ENCODE measurements around the gene SCPEP1. TPM values are rescaled to one million over a fixed set of nuclear protein-coding genes. Genes with fewer than 3 reads are reported as not detected.
"Not testable (repeated sequence)": the region's sequence is repeated elsewhere in the genome, so short reads cannot be mapped to it uniquely, and the experiment has no call there.

SCPEP1 gene, protein sequence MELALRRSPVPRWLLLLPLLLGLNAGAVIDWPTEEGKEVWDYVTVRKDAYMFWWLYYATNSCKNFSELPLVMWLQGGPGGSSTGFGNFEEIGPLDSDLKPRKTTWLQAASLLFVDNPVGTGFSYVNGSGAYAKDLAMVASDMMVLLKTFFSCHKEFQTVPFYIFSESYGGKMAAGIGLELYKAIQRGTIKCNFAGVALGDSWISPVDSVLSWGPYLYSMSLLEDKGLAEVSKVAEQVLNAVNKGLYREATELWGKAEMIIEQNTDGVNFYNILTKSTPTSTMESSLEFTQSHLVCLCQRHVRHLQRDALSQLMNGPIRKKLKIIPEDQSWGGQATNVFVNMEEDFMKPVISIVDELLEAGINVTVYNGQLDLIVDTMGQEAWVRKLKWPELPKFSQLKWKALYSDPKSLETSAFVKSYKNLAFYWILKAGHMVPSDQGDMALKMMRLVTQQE
- 100 to 1,000 TPM in 2 of 4 donors, 10 to 100 TPM in 2; 59.7 to 119 (median 102) TPM for polyA plus RNA-seq (ENCODE audit: insufficient read length in 4 of 4)

GRCh38 chr17:56977673-56978395, at the start of gene SCPEP1:
TSS of gene SCPEP1 (plus strand) at chr17:56978131. CDS start at chr17:56978160, 29 bp downstream.
- peak; percentile 33 to 56 (median 48) for DNase-seq (ENCODE audit: low read depth in 4 of 4, low spot score in 3 of 4)

DNA sequence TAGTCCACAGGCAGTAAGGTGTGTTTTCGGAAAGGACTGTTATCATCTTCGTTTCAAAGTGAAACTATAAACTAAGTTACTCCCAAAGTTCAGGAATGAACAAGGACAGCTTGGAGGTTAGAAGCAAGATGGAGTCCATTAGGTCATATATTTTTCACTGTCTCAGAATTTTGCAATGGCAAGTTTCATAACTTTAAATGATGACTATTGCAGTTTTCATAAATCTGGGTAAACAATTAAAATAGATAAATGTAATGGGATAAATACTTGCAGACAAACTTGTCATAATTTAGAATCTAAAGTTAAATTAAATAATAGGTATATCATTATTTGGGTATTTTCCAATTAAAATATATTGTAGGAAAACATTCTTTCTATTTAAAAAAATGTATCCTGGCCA, 49.3 kb upstream of the SCPEP1 start:
- no peak for DNase-seq (ENCODE audit: low read depth in 4 of 4, low spot score in 3 of 4)

GRCh38 chr17:56929362-56929969, 48.5 kb upstream of the SCPEP1 start:
- no peak for DNase-seq (ENCODE audit: low read depth in 4 of 4, low spot score in 3 of 4)

DNA sequence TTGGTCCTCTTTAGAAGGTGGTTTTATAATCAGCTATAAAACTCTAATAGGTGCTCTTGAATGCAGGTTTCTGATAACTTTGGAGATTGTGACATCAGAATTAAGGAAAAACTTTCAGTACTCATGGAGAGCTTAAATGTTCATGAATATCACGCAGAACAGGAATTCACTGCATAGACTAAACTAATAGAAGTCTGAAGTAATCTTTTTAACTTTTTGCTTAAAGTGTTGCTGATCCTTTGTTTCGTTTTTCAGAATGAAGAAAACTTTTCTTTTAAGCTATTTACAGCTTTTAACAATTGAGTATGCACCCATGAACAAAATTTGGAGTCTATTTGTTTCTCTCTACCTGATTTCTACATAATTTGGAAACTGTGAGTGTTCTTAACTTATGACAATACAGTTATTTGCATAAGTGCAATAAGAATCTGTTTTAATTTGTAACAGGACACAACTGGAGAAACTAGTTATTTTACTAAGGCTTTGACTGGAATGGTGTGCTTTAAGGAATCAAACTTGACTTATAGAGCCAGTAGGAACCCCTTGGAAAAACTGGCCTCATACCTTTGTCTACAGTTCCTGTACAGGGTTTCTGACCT, 47.1 kb upstream of the SCPEP1 start:
- DNase-seq (ENCODE audit: low read depth in 4 of 4, low spot score in 3 of 4), result no peak

- DNase-seq (ENCODE audit: low read depth in 4 of 4, low spot score in 3 of 4), result no peak
These were observed 44.7 kb upstream of the SCPEP1 start for GRCh38 chr17:56933151-56933745.

GRCh38 chr17:56933868-56934267, 44.1 kb upstream of the SCPEP1 start:
- no peak for DNase-seq (ENCODE audit: low read depth in 4 of 4, low spot score in 3 of 4)

DNA sequence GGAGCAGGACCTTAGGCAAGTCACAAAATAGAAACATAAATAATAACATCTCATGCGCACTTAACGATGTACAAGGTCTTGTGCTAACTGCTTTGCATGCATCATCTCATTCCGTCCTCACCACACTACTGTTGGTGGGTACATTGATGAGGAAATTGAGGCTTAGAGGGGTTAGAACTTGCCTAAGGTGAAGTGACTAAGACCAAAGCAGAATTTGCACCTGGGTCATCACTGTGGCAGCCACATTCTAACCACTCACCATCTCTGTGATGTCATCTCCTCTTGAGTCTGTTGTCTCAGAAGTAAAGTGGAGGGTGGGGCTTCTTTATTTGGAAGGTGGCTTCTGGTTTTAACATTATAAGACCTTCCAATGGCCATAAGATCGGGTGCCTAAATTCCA, 43.7 kb upstream of the SCPEP1 start:
- no peak for DNase-seq (ENCODE audit: low read depth in 4 of 4, low spot score in 3 of 4)

DNA sequence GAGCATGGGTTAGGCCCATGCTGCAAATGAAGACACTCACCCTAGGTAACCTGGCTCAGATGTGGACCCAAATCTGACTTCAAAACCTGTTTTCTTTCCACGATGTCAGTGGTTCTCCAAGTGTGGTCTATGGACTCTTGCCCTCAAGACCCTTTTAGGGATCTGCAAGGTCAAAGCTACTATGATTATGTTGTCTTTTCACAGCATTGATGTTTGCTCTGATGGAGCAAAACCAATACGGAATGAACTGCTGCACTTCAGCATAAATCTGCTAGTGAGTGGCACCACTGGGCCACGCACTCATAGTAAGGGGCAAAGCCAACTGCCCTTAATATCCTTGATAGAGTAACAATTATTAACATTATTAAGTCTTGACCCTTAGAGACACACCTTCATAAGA, 42.5 kb upstream of the SCPEP1 start:
- DNase-seq (ENCODE audit: low read depth in 4 of 4, low spot score in 3 of 4), result no peak

DNA sequence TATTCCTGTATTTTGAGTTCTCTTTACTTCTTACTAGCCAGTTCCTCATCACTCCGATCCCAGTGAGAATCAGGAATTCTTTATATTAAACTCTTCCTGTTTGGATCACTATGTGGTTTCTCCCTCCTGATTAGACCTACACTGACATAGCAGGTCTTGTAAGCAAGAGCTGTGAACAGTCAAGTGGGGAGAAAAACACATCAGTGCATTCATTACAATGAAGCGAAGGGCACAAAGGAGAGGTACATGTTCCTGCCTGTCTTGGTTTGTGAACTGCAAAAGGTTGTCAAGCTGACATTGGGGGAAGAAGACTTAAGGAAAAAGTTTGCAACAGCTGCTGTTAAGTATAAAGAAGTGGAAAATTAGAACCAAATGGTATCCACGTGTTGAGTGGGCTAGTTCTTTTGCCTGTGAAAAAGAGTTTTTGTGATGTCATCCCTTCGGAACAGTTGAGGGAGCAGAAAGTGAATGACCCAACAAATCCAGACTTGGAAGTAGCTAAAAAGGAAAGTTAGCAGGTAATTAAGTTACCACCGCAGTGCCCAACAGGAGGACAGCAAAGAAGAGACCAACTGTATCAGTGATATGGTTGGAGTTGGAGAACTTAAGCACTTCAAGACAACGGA, 41.1 kb upstream of the SCPEP1 start:
- no peak for DNase-seq (ENCODE audit: low read depth in 4 of 4, low spot score in 3 of 4)

DNA sequence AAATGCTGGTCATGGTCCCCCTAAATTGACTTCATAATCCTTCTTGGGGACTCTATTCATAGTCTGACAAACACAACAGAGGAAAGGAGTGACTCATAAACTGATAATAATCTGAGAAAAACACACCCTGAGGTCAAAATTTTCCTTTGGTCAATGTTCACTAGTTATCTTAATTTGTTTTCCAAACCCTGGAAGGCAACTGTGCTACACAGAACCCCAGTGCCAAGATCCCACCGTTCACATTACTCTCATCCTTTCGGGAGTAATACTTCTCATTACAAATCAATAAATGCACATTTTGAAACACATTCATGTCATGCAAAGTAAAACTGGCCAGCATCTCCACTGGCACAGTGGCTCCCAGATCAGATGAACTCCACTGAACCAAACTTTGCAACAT, 40.2 kb upstream of the SCPEP1 start:
- DNase-seq (ENCODE audit: low read depth in 4 of 4, low spot score in 3 of 4), result no peak

DNA sequence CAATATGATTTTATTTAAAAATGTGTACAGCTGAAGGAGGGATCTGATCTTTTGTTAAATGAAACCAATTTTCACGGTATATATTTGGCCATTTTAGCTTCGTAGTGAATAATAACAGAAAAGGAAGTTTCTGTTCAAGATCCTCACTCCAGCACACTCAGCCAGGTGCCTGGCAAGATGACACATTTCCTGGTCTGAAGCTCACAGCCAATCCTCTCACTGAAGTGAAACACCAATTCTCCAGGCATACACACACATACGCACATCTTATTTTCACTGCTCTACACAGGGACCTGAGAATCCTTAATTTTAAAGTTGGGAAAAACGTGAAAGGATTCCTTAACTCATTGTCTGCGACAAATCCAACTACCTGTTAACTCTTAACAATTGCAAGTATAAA, 39.7 kb upstream of the SCPEP1 start:
- not testable (repeated sequence) for DNase-seq (ENCODE audit: low read depth in 4 of 4, low spot score in 3 of 4)

- peak in 3 of 4 donors; percentile 20 to 50 (median 45) for DNase-seq (ENCODE audit: low read depth in 4 of 4, low spot score in 3 of 4)
These were observed 38.0 kb upstream of the SCPEP1 start for GRCh38 chr17:56939869-56940484.

- DNase-seq (ENCODE audit: low read depth in 4 of 4, low spot score in 3 of 4), result no peak
These were observed 34.3 kb upstream of the SCPEP1 start for GRCh38 chr17:56943505-56944125.

DNA sequence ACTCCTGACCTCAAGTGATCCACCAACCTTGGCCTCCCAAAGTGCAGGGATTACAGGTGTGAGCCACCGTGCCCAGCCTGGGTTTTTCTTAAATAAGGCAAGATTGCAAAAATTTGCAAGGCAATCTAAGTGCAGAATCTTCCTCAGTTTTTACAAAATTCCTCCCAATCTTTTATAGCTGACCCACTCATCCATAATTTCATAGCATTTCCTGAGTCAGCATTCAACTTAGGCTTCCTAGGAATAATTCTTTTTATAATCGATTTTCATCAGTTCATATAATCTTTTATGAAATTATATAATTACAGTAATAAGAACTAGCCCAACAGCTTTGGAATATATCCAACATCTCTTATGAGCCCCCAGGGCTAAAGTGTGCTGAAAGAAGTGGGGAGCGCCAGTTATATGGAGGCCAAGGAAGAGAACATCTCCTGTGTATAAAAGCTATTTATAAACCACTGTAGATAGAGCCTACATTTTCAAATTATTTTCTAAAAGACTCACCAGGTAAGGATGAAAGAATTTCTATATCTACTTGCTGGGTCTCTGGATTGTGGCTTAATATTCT, 31.9 kb upstream of the SCPEP1 start:
- DNase-seq (ENCODE audit: low read depth in 4 of 4, low spot score in 3 of 4), result no peak

GRCh38 chr17:56947741-56948140, 30.2 kb upstream of the SCPEP1 start:
- DNase-seq (ENCODE audit: low read depth in 4 of 4, low spot score in 3 of 4), result no peak

DNA sequence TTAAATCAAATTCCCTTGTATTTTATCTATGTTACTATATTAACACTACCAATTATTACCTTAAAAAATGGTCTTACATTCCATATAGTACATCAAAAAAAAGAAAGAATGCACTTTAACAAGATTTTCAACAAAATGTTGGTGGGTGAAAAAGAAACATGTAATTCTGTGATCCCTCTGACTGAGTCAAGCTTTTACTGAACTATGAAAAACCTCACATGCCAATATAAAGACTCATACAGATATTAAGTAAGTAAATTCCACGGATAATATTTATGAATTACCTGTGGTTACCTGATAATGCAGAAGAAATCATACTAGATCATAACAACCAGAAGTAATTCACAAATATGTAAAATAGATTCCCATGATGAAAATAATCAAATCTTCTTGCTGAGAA, 29.4 kb upstream of the SCPEP1 start:
- DNase-seq (ENCODE audit: low read depth in 4 of 4, low spot score in 3 of 4), result no peak

DNA sequence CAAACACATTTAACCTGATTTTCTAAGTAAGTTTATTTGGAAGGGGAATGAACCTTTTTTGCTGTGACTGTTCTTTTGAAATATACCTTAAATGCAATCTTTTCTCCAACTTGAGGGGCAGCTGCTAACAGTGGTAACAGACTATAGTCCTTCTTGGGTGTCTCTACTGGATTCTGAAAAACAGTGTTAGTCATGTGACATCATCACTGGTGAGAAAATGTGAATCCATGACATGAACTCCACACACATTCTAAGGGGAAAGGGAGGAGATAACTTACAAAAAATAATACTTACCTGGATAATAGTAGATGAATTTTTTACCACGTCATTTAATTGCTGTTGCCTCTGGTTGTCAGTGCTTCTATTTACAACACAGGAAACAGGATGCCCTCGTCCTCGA, 28.3 kb upstream of the SCPEP1 start:
- no peak for DNase-seq (ENCODE audit: low read depth in 4 of 4, low spot score in 3 of 4)

- no peak for DNase-seq (ENCODE audit: low read depth in 4 of 4, low spot score in 3 of 4)
These were observed 20.9 kb upstream of the SCPEP1 start for GRCh38 chr17:56956992-56957391.
